ENCODE results near the gene TARS1.

The TARS1 gene

GRCh38 chr5:33440482-33441240 lies at the start of gene TARS1:
TSS of gene TARS1 (plus strand) at chr5:33440965. CDS start at chr5:33441087, 122 bp downstream.
- DNase-seq, result peak; percentile 100

GRCh38 chr5:33398501-33398900 lies 42.3 kb upstream of the TARS1 start:
- DNase-seq, result no peak

- no peak for DNase-seq
Observed at GRCh38 chr5:33400675-33401074, 40.1 kb upstream of the TARS1 start.

- DNase-seq, result no peak
Observed at GRCh38 chr5:33401482-33402390, 39.0 kb upstream of the TARS1 start.

- no peak for DNase-seq
Observed at GRCh38 chr5:33403187-33403586, 37.6 kb upstream of the TARS1 start.

GRCh38 chr5:33408816-33409215 lies 31.9 kb upstream of the TARS1 start:
- no peak for DNase-seq

- DNase-seq, result no peak
Observed at GRCh38 chr5:33409435-33410170, 31.2 kb upstream of the TARS1 start.

- DNase-seq, result no peak
Observed at GRCh38 chr5:33410221-33410620, 30.5 kb upstream of the TARS1 start.

- DNase-seq, result no peak
Observed at GRCh38 chr5:33411498-33411897, 29.3 kb upstream of the TARS1 start.

GRCh38 chr5:33415811-33416354 lies 24.9 kb upstream of the TARS1 start:
- no peak for DNase-seq

GRCh38 chr5:33417632-33418031 lies 23.1 kb upstream of the TARS1 start:
- DNase-seq, result no peak

GRCh38 chr5:33420946-33421345 lies 19.8 kb upstream of the TARS1 start:
- no peak for DNase-seq

GRCh38 chr5:33422191-33422590 lies 18.6 kb upstream of the TARS1 start:
- no peak for DNase-seq

GRCh38 chr5:33423018-33423630 lies 17.6 kb upstream of the TARS1 start:
- peak; percentile 3 for DNase-seq

GRCh38 chr5:33425314-33425713 lies 15.5 kb upstream of the TARS1 start:
- no peak for DNase-seq

- DNase-seq, result no peak
Observed at GRCh38 chr5:33430983-33431382, 9.8 kb upstream of the TARS1 start.

GRCh38 chr5:33432656-33433055 lies 8.1 kb upstream of the TARS1 start:
- no peak for DNase-seq

- no peak for DNase-seq
Observed at GRCh38 chr5:33433303-33434240, 7.2 kb upstream of the TARS1 start.

- DNase-seq, result peak; percentile 57
Observed at GRCh38 chr5:33435893-33436490, 4.8 kb upstream of the TARS1 start.

- DNase-seq, result no peak
Observed at GRCh38 chr5:33438996-33439395, 1.8 kb upstream of the TARS1 start.

- peak; percentile 38 for DNase-seq
Observed at GRCh38 chr5:33439905-33440481, 772 bp upstream of the TARS1 start.

Data from NCI-H146 (cell line).